Astrocyte (in vitro differentiated cells and primary cell): Measurements from ENCODE around the gene KCNMB2. TPM values are rescaled to one million over a fixed set of nuclear protein-coding genes. Genes with fewer than 3 reads are reported as not detected.

Experiments used
- DNase-seq: peaks from one replicate; pipeline ENCODE4 v3.0.0-alpha.2; 2010; ENCODE audit warnings: low read depth
- FAIRE-seq: peaks from 2 replicates; lab custom pipeline; 2011; peaks lifted over from hg19 to GRCh38; lab: Jason Lieb, UNC
- H2AFZ ChIP-seq: 2 replicates; pipeline ENCODE4 v1.6.0; 2012; ENCODE audit warnings: low read depth, low read length, inconsistent platforms
- H3K27ac ChIP-seq: 2 replicates; pipeline ENCODE4 v1.5.1; 2011; ENCODE audit warnings: low read depth, low read length, inconsistent platforms
- H3K27me3 ChIP-seq: 2 replicates; pipeline ENCODE4 v1.6.0; 2011; ENCODE audit warnings: low read length, inconsistent platforms; ENCODE audit not compliant: insufficient read depth
- H3K36me3 ChIP-seq: 2 replicates; pipeline ENCODE4 v1.5.1; 2011; ENCODE audit warnings: low read length, inconsistent platforms; ENCODE audit not compliant: insufficient read depth
- H3K4me1 ChIP-seq: 2 replicates; pipeline ENCODE4 v1.5.1; 2011; ENCODE audit warnings: low read length, inconsistent platforms; ENCODE audit not compliant: insufficient read depth
- H3K4me2 ChIP-seq: 2 replicates; pipeline ENCODE4 v1.6.0; 2012; ENCODE audit warnings: low read length, inconsistent platforms
- H3K4me3 ChIP-seq: 2 replicates; pipeline ENCODE4 v1.5.1; 2011; ENCODE audit warnings: low read depth, mild to moderate bottlenecking, low read length, inconsistent platforms; ENCODE audit not compliant: insufficient read depth
- H3K79me2 ChIP-seq: 2 replicates; pipeline ENCODE4 v1.6.0; 2012; ENCODE audit warnings: mild to moderate bottlenecking, low read length, inconsistent platforms; ENCODE audit not compliant: insufficient read depth
- H3K9ac ChIP-seq: 2 replicates; pipeline ENCODE4 v1.6.0; 2012; ENCODE audit warnings: mild to moderate bottlenecking, low read length, inconsistent platforms
- H3K9me3 ChIP-seq: 2 replicates; pipeline ENCODE4 v1.5.1; 2012; ENCODE audit warnings: low read depth, mild to moderate bottlenecking, low read length, inconsistent platforms; ENCODE audit not compliant: insufficient read depth
- H4K20me1 ChIP-seq: 2 replicates; pipeline ENCODE4 v1.6.0; 2012; ENCODE audit warnings: low read length, inconsistent platforms; ENCODE audit not compliant: insufficient read depth
- H3K27ac Mint-ChIP-seq: one replicate; pipeline ENCODE4 v1.8.0; 2021; ENCODE audit warnings: mild to moderate bottlenecking, mixed read lengths; ENCODE audit not compliant: unreplicated experiment
- H3K27me3 Mint-ChIP-seq: one replicate; pipeline ENCODE4 v1.8.0; 2021; ENCODE audit warnings: low read depth, mixed read lengths; ENCODE audit not compliant: unreplicated experiment
- H3K36me3 Mint-ChIP-seq: one replicate; pipeline ENCODE4 v1.8.0; 2021; ENCODE audit warnings: low read depth, mixed read lengths; ENCODE audit not compliant: unreplicated experiment
- H3K4me1 Mint-ChIP-seq: one replicate; pipeline ENCODE4 v1.8.0; 2021; ENCODE audit warnings: low read depth, mixed read lengths; ENCODE audit not compliant: unreplicated experiment
- H3K4me3 Mint-ChIP-seq: one replicate; pipeline ENCODE4 v1.8.0; 2021; ENCODE audit warnings: mild to moderate bottlenecking, moderate library complexity, mixed read lengths; ENCODE audit not compliant: unreplicated experiment
- H3K9me3 Mint-ChIP-seq: one replicate; pipeline ENCODE4 v1.8.0; 2021; ENCODE audit warnings: mild to moderate bottlenecking, mixed read lengths; ENCODE audit not compliant: unreplicated experiment
- CTCF ChIP-seq: IDR thresholded peaks from 2 replicates; pipeline ENCODE4 v1.5.1; 2011; ENCODE audit warnings: low read depth, mild to moderate bottlenecking, inconsistent platforms, low read length, moderate library complexity; ENCODE audit not compliant: insufficient read depth
- EZH2 ChIP-seq: IDR thresholded peaks from 2 replicates; pipeline ENCODE4 v1.6.1; 2012; ENCODE audit warnings: mild to moderate bottlenecking, low read length, inconsistent platforms; ENCODE audit not compliant: insufficient read depth
- total RNA-seq: library from RNA; stranded (reverse); gene quantifications from 2 replicates; pipeline ENCODE4 v1.2.1, GENCODE V29; 2021

The KCNMB2 gene
- total RNA-seq, 1 donor from 2014 or later = not detected

GRCh38 chr3:178822722-178823121 lies 286.5 kb downstream of the KCNMB2 start:
- TF ChIP-seq CTCF (no peak), EZH2 (no peak)
- H3K4me3 Mint-ChIP-seq = no peak overlapping the region
- H3K9me3 Mint-ChIP-seq = no peaks in the 10 kb centered on the region
- Histone ChIP-seq H3K4me1 (no peaks in the 10 kb centered on the region), H3K27me3 (no peaks in the 10 kb centered on the region), H3K4me2 (no peak overlapping the region), H4K20me1 (no peaks in the 10 kb centered on the region), H3K79me2 (no peaks in the 10 kb centered on the region), H3K36me3 (no peaks in the 10 kb centered on the region), H3K4me3 (no peak overlapping the region), H3K9me3 (no peaks in the 10 kb centered on the region), H3K9ac (no peak overlapping the region), H2AFZ (no peak overlapping the region), H3K27ac (no peak overlapping the region)
- no peaks in the 10 kb centered on the region for H3K27me3 Mint-ChIP-seq
- no peaks in the 10 kb centered on the region for H3K36me3 Mint-ChIP-seq
- DNase-seq (no peak), FAIRE-seq (no peak)
- H3K4me1 Mint-ChIP-seq = no peaks in the 10 kb centered on the region
- H3K27ac Mint-ChIP-seq = no peak overlapping the region

GRCh38 chr3:178823150-178823549 lies 286.9 kb downstream of the KCNMB2 start:
- Histone ChIP-seq H3K4me3 (no peak overlapping the region), H4K20me1 (no peaks in the 10 kb centered on the region), H3K9ac (no peak overlapping the region), H3K4me2 (no peak overlapping the region), H3K4me1 (no peaks in the 10 kb centered on the region), H3K9me3 (no peaks in the 10 kb centered on the region), H3K27ac (no peak overlapping the region), H2AFZ (no peak overlapping the region), H3K27me3 (no peaks in the 10 kb centered on the region), H3K79me2 (no peaks in the 10 kb centered on the region), H3K36me3 (no peaks in the 10 kb centered on the region)
- no peaks in the 10 kb centered on the region for H3K27me3 Mint-ChIP-seq
- FAIRE-seq (no peak), DNase-seq (no peak)
- H3K9me3 Mint-ChIP-seq = no peaks in the 10 kb centered on the region
- no peaks in the 10 kb centered on the region for H3K4me1 Mint-ChIP-seq
- no peak overlapping the region for H3K27ac Mint-ChIP-seq
- no peaks in the 10 kb centered on the region for H3K36me3 Mint-ChIP-seq
- no peak overlapping the region for H3K4me3 Mint-ChIP-seq
- TF ChIP-seq CTCF (no peak), EZH2 (no peak)

- Histone ChIP-seq H3K9ac (no peak overlapping the region), H3K4me2 (no peak overlapping the region), H4K20me1 (no peaks in the 10 kb centered on the region), H3K79me2 (no peaks in the 10 kb centered on the region), H2AFZ (no peak overlapping the region), H3K27me3 (no peaks in the 10 kb centered on the region), H3K4me3 (no peak overlapping the region), H3K9me3 (no peaks in the 10 kb centered on the region), H3K4me1 (no peaks in the 10 kb centered on the region), H3K27ac (no peak overlapping the region), H3K36me3 (no peaks in the 10 kb centered on the region)
- TF ChIP-seq EZH2 = no peak
- TF ChIP-seq CTCF = no peak
- no peak overlapping the region for H3K4me3 Mint-ChIP-seq
- DNase-seq (no peak), FAIRE-seq (no peak)
- H3K4me1 Mint-ChIP-seq = no peaks in the 10 kb centered on the region
- no peak overlapping the region for H3K27ac Mint-ChIP-seq
- H3K27me3 Mint-ChIP-seq = no peaks in the 10 kb centered on the region
- no peaks in the 10 kb centered on the region for H3K9me3 Mint-ChIP-seq
- H3K36me3 Mint-ChIP-seq = no peaks in the 10 kb centered on the region
Measured at GRCh38 chr3:178823591-178824246, 287.5 kb downstream of the KCNMB2 start.
